HG03095 (cell line): ENCODE measurements around the gene STOX2.

ENCODE experiments used
- ATAC-seq: cut with Tn5 transposase; IDR thresholded peaks from one replicate; pipeline ENCODE4 v1.9.1; 2021; ENCODE audit warnings: moderate library complexity; ENCODE audit not compliant: unreplicated experiment

STOX2 gene

GRCh38 chr4:184067931-184068554 is 162.9 kb downstream of the STOX2 start:
- no peak for ATAC-seq
